ENCODE measurements around the gene AIG1.

GRCh38 chr6:143264379-143264778, 203.7 kb downstream of the AIG1 start:
- TF ChIP-seq CTCF (conservative IDR thresholded peaks at IDR 0.05; ENCODE audit: low read depth, low read length) (no peak), EZH2 (IDR thresholded peaks at IDR 0.05; ENCODE audit: borderline replicate concordance, low read depth, low read length, poor library complexity, severe bottlenecking) (no peak)

All from A673 (cell line).